HG02885 (cell line): ENCODE data around the gene VPS26C.
"Not testable (repeated sequence)": the region's sequence is repeated elsewhere in the genome, so short reads cannot be mapped to it uniquely, and the experiment has no call there.

Experiments
- ATAC-seq: cut with Tn5 transposase; IDR thresholded peaks from one replicate; pipeline ENCODE4 v1.9.1; 2021; ENCODE audit warnings: mild to moderate bottlenecking; ENCODE audit not compliant: unreplicated experiment, poor library complexity

VPS26C gene

DNA sequence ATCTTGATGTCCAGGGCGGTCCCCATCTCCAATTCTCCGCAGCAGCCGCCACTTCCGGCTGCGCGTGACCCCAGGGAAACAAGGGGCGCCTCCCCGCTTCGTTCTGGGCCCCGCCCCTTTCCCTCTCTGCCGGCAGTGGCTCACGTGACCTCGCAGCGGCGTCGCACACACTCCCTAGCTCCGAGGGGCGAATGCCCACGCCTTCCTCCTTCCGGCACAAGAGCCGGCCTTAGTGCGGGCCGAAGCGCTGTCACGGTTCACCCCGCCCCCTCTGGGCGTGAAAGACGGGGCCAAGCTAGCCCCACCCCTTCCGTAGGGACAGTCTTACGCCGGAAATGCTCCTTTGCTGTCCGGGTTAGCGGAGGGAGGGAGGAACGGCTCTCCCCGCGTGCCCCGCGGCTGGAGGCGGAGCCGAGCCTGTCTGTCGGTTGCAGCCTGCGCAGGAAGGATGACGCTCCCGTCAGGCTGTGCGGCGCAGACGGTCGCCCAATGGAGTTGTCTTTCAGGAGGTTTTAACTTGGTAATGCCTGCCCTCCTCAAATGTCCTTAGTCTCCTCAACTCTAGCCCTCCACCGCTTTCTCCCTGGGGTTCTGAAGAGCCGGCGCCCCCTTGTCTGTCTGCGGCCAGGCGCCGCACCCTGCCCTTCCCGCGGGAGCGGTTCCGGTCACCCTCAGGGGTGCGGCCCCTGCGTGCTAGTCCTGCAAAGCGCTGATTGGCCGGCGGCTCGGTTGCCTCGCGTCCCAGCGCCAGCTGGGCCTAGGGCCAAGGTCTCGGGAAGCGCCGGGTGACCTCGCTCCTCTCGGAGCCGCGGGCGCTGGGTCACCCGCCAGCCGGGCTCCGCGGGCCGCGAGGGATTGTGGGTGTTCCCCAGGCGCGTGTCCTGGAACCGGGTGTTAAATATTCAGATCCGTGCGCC, at the start of gene VPS26C:
Gene VPS26C (minus strand): TSS at position 66 of the 917 bp plus-strand sequence. CDS start 40 bp downstream, at position 26.
- peak; percentile 91 for ATAC-seq

DNA sequence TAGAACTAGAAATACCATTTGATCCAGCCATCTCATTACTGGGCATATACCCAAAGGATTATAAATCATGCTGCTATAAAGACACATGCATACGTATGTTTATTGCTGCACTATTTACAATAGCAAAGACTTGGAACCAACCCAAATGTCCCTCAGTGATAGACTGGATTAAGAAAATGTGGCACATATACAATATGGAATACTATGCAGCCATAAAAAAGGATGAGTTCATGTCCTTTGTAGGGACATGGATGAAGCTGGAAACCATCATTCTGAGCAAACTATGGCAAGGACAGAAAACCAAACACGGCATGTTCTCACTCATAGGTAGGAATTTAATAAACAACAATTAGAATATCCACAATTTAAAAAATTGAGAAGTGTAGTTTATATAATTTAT, 48.9 kb upstream of the VPS26C start:
- ATAC-seq: not testable (repeated sequence)

DNA sequence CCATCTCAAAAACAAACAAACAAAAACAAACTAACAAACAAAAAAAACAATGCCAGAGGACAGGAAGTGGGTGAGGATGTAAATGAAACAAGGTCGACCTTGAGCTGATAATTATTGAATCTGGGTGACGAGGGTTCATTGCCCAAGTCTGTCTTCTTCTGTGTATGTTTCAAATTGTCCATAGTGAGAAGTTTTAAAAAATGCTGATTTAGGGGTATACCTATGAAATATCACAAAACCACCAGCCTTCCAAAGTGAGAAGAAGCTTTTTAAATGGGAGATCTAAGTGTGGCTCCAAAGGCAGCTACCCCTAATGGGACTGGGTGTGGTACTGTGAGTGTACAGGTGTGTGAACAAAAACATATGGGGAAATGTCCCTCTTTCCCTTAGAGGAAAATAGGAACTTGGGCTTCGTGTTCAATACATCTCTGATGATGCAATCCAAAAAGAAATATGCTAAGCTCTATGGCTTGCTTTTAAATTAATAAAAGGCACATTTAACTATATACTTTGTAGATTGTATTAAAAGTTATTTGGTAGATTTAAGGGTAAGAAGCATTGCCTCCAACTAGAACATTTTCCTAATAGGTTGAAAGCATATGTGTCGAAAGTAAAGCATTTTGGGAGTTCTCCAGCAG, 33.1 kb upstream of the VPS26C start:
- ATAC-seq: no peak

DNA sequence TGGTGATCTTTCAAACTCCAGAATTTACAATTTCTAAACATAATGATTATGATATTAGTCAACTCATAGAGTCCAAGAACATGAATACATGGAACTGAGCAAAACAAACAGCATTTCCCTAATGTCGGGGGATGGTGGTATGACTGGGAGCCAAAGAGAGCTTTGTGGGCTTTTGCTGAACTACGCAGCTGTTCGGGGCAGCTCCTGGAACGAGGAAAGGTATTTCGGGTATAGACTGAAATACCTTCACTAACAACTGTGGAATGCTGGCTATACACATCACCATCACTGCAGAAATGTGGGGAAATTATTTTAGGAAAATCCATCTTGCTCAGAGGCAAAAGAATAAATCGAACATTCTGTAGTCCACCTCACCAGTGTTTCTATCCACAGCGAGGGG, 30.2 kb upstream of the VPS26C start:
- no peak for ATAC-seq

DNA sequence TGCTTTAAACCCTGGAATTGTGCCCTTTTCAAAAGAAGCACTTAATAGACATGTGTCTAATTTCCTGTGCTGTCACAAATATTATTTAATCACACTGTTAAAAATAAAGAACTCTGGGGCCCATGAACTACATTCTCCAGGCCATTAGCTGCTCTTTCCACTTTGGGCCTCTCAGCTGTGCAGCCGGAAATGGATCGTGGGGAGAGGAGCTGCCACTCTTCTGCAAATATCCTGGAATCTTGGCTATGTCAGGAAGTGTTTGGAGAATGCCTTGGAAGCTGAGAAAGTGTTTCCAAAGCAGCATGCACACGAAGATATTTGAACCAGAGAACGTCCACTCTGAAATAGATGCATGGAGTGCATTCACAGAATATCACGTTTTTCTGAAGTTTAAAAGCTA, 27.5 kb upstream of the VPS26C start:
- no peak for ATAC-seq

DNA sequence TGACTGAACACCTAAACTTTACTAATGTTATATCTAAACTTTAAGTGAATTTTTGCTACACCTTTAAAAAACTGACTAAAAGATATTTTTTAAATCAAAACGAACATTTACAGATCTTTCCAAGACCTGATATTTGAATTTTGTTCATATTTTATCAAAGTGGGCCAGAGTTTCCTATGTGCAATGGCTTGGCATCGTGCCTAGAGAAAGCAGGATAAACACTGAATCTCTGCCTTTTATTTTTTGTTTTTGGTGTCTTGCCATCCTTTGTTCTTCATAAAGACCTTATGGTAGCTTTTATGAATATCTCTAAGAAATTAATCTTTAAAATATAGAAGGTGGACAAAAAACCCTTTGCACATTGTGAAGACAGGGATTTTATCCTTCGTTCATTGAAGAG, 25.8 kb upstream of the VPS26C start:
- ATAC-seq: no peak

DNA sequence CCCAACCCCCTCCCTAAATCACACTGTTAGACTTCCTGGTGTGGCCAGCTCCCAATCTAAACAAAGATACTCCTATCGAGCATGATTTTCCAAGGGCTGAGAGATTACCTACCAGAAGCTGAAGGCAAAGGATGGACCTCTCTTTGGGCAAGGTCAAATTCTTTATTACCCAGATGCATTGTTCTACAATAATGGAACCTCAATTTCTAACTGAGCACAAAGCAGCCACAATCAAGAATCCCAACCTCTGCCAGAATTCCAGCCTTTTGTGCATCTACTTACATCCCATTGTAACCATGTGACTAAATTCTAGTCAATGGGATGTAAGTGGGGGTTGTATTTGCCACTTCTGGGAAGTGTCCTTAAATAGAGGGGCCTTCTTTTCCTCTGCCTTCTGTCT, 24.9 kb upstream of the VPS26C start:
- no peak for ATAC-seq

DNA sequence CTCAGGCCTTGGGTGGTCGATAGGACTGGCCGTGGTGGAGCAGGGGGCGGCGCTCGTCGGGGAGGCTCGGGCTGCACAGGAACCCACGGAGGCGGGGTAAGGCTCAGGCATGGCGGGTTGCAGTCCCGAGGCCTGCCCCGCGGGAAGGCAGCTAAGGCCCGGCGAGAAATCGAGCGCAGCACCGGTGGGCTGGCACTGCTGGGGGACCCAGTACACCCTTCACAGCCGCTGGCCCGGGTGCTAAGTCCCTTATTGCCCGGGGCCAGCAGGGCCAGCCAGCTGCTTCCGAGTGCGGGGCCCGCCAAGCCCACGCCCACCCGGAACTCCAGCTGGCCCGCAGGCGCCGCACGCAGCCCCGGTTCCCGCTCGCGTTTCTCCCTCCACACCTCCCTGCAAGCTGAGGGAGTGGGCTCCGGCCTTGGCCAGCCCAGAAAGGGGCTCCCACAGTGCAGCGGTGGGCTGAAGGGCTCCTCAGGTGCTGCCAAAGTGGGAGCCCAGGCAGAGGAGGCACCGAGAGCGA, 16.1 kb upstream of the VPS26C start:
- not testable (repeated sequence) for ATAC-seq

DNA sequence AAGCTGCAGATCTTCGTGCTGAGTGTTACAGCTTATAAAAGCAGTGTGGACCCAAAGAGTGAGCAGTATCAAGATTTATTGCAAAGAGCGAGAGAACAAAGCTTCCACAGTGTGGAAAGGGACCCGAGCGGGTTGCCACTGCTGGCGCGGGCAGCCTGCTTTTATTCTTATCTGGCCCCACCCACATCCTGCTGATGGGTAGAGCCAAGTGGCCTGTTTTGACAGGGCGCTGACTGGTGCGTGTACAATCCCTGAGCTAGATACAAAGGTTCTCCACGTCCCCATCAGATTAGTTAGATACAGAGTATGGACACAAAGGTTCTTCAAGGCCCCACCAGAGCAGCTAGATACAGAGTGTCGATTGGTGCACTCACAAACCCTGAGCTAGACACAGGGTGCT, 15.5 kb upstream of the VPS26C start:
- ATAC-seq: not testable (repeated sequence)

DNA sequence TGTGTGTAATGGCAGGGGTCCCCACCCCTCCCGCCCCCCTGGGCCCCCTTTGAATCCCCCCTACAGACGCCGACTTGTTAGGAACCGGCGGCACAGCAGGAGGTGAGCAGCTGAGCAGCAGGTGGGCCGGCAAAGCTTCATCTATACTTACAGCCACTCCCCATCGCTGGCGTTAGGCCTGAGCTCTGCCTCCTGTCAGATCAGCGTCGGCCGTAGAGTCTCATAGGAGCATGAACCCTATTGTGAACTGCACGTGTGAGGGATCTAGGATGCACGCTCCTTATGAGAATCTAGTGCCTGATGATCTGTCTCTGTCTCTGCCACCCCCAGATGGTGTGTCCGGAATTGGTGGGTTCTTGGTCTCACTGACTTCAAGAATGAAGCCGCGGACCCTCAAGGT, 14.9 kb upstream of the VPS26C start:
- ATAC-seq: no peak

DNA sequence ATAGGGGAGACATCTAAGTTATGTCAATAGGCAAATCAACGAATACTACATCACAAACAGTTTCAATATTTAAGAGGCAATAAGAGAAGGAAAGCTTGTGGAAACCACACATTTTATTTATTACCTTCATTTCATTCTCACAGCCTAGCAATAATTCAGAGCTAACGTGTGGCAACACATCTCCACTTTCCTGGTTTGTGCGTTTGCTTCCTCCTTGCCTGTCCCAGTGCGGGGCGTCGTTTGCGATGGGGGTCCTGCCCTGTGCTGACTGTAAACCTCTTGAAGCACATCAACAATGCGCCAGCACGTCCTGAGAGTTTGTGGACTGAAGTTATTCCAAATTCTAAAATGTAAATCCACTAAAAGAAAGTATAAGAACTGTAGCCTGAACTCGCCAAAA, 14.4 kb upstream of the VPS26C start:
- ATAC-seq: no peak

DNA sequence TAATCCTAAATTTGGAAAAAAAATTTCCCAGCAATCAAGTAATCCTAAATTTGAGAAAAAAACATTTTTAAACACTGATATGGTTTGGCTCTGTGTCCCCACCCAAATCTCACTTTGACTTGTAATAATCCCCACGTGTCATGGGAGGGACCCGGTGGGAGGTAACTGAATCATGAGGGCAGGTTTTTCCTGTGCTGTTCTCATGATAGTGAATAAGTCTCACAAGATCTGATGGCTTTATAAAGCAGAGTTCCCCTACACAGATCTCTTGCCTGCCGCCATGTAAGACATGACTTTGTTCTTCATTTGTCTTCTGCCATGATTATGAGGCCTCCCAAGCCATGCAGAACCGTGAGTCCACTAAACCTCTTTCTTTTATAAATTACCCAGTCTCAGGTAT, 12.1 kb upstream of the VPS26C start:
- ATAC-seq: not testable (repeated sequence)

DNA sequence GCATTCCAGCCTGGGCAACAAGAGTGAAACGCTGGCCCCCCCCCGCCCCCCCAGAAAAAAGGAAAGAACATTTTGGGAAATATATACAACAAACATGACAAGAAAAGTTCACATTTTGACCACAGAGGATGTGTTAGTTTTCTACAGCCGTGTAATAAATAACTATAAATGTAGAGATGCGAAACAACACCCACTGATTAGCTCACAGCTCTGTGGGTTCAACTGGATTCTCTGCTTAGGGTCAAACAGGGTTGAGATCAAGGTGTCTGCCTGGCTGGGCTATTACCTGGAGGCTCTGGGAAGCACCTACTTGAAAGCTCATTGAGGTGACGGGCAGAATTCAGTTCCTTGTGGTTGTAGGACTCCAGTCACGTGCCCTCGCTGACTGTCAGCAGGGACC, 11.1 kb upstream of the VPS26C start:
- ATAC-seq: no peak

DNA sequence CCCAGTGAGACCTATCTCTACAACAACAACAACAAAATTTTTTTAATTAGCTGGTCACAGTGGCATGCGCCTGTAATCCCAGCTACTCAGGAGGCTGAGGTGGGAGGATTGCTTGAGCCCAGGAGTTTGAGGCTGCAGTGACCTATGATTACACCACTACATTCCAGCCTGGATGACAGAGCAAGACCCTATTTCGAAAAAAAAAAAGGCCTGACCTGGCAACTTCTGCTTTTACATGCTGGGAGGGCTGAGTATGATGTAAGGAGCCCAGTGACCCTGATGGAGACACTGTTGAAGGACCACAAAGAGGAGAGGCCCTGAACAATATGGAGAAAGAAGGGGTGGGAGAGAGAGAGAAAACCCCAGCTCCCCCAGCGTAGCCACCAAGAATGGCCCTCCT, 9.2 kb upstream of the VPS26C start:
- ATAC-seq: no peak

DNA sequence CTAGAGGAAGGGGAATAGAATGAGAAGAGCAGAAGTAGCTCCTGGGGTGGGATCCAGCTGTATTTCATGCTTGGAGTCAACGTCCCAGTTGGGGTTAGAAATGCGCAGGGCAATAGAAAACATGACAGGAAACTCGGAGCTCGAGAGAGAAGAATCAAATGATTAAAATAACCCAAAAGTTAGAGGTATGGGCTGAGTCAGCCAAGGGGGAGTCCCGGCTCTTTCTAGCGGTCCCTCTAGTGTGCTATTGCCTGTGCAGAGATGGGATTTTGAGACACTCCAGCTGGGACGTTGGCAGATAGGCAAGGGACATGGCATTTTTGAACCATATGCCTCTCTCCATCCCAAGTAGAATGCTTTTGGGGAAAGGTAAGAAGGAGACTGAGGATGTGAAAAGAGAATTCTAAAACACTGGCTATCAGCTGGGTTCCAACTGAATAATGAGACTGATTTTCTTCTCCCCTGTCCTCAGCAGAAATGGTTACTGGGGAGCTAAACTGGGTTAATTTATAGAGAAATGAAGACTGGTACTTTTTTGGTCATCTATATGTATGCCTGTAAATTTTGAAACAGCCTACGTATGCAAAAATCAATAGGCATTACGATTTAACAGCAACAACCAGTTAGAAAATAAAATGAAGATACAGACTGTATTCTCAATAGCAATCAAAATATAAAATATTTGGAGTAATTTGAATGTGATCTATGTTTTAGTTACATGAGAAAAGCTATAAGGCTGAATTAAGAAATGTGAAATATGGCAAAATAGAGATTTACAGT, 7.0 kb upstream of the VPS26C start:
- ATAC-seq: peak; percentile 67

DNA sequence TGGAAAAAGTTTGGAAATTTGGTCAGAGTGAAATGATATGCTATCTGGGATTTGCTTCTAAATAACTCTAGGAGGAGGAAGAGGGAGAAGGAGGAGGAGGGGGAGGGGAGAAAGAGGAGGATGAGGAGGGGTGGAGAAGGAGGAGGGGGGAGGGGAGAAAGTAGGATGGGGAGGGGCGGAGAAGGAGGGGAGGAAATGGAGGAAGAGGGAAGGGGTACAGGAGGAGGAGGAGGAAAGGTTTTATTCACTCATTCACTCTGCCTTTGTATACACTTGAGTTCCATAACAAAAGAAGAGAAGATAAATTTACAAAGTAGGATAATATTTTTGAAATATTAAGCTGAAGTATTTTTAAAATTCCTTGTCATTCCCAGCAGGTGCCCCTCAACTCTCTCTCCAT, 6.3 kb upstream of the VPS26C start:
- ATAC-seq: no peak

DNA sequence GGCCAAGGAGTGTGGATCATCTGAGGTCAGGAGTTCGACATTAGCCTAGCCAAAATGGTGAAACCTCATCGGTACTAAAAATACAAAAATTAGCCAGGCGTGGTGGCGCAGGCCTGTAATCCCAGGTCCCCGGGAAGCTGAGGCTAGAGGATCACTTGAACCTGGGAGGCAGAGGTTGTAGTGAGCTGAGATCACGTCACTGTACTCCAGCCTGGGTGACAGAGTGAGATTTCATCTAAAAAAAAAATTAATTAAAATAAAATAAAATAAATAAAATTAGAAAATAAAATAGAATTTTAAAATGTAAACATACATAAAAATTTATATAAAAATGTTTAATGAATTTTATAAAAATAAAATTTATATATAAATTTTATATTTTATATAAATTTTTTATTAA, 5.8 kb upstream of the VPS26C start:
- ATAC-seq: no peak

DNA sequence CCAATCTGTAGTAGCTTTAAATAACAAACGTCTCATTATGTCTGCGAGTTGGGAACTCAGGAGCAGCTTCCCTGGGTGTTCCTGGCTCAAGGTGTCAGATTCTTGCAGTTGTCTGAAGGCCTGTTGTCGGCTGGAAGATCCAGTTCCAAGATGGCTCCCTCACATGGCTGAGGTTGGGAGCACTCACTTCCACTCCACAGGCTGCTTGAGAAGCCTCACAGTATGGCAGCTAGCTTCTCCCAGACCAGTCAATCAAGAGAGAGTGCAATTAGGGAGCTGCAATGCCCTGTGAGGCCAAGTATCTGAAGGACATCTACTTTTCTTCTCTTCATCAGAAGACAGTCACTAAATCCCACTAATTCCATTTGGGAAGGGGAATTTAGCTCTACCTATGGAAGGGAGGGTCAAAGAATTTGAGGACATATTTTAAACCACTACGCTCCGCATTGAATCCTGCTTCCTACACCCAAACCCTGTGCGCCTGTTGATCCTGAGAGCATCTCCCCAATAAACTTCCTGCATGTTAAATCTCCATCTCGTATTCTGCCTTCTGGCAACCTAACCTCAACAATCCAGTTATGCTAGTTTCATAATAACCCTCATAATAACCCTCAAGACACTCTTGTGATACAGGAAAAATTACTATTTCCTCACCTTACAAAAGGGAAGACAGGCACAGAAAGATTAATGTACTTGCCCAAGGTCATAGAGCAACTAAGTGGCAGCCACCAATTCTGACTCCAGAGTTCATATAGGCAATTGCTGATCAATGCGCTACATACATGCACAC, 3.6 kb upstream of the VPS26C start:
- no peak for ATAC-seq

DNA sequence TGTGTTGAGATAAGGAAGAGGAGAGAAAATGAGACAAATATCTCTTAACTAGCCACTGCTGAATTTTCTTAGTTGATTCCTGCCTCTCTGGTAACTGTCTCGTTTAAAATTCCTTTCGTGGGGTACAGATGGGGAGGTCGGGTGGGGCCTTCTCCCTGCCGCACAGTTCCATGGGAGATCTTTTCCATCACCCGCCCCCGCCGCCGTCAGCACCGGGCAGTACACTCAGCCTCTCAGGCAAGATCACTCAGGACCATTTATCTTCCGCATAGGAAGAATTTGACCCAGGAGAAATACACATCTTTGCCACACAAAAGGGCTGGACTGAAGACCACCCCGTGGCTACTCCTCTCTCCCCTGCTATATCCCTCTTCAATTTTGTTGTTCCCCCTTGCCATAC, 2.3 kb upstream of the VPS26C start:
- no peak for ATAC-seq

DNA sequence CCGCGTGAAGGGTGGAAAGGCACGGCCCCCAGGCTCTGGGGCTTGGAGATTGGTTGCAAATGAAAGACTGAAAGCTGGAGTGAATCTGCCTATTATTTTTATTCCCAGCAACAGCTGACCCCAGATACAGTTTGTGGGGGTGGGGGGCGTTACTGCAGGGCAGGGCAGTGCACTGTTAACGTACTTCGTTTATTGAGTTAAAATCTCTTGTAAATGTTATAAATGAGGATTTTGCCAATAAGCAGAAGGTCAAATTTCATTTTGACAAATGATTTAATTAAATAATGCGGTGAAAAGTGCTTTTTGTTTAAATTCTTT, 1.0 kb upstream of the VPS26C start:
- ATAC-seq: no peak
